ENCODE results near the gene FAM110A. TPM values are rescaled to one million over a fixed set of nuclear protein-coding genes. Genes with fewer than 3 reads are reported as not detected.
A peak's percentile ranks its signal among the peaks of the same experiment; 100 is the strongest.
"Not testable (repeated sequence)": the region's sequence is repeated elsewhere in the genome, so short reads cannot be mapped to it uniquely, and the experiment has no call there.

The FAM110A gene
- polyA plus RNA-seq (ENCODE audit: insufficient read length): 25.3 TPM

DNA sequence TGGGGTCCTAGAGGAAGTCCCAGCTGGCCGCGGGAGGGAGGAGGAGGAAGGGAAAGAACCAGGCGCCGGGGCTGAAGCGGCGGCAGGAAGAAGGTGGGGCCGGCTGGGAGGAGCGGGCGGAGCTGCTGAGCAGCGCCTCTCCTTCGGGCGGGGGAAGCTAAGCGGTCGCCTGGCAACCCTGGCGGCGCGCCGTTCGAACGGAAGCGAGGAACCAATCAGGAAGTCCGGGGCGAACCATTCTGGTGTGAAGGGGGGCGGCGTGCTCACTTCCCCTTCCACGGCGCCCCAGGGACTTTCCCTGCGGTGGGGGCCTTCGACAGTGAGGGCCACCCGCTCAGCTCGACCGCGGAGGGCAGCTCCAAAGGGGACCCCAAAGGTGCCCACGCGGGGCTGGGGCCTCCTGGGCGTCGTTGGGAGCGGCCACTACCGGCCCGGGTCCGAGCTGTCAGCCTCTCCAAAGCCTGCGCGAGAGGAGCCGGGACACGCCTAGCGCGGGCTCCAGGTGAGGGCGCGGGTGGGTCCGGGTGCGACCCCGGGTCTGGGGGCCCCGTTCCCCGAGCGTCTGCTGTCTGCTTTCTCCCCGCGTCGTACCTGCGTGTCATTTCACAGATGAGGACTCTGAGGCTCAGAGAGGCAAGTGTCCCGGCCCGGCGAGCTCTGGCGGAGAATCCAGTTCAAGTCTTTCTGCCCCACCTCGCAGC lies at the start of gene FAM110A:
Gene FAM110A, plus strand, starts transcription at position 266 of the 701 bp plus-strand sequence. CDS start 11,090 bp downstream, outside the sequence.
- DNase-seq (ENCODE audit: low read depth): peak; percentile 82

DNA sequence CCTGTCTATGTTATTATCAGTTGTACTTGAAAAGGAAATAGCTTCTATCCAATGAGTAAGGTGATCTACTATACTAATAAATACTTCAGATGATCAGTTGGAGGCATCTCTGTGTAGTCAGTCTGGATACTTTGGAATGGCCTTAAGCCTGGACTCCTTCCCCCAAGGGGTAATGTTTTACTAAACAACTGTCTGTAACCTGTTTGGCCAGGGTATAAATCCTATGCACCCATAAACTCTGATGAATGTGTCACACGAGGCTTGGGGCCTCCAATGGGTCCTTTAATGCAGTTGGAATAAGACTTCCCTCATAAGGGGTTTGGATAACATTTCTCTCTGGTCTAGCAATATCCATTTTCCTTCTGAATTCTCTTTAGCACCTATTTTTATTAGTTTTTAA lies 45.7 kb upstream of the FAM110A start:
- DNase-seq (ENCODE audit: low read depth): no peak

DNA sequence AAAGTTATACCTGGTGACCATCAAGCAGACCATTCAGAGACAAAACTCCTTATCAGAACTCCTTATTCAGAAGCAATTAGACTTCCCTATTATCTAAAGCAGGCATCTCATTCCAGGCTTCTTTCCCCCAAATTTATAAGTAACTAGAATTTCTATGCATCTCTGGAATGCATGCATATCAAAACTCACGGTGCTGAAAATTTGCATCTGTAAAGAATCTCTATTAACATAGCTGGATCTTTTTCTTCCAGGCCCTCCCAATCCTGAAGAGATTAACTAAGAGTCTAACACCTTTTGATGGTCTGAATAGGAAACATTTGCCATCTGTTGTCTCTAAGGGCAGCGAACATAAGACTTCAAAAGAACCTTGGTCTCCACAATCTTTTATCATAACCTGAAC lies 42.5 kb upstream of the FAM110A start:
- no peak for DNase-seq (ENCODE audit: low read depth)

DNA sequence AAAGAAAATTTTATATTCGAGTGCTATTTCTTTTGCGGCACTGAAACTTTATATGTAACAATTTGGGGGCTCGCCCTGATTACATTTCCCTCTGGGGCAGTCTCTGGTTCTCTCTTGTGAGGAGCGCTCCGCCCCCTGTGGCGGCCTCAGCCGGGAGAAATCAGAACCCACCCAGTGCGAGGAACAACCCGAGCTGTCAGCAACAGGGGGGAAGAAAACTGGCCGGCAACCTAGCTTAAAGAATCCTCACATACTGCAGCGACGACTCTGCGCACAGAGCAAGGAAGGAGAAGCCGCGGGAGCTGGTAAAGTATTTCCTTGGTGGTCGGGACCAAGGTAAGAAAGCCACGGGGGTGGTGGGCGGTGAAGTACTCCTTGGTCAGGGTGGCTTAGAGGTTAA lies 41.3 kb upstream of the FAM110A start:
- DNase-seq (ENCODE audit: low read depth): no peak

DNA sequence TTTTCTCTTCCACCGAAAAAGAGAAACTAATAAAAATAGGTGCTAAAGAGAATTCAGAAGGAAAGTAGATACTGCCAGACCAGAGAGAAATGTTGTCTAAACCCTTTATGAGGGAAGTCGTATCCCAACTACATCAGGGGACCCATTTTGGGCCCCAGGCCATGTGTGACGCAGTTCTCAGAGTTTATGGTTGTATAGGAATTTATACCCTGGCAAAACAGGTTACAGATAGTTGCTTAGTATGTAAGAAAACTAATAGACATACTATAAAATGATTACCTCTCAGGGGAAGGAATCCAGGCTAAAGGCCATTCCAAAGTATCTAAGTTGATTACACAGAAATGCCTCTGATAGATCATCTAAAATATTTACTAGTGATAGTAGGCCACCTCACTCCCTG lies 36.6 kb upstream of the FAM110A start:
- DNase-seq (ENCODE audit: low read depth): no peak

DNA sequence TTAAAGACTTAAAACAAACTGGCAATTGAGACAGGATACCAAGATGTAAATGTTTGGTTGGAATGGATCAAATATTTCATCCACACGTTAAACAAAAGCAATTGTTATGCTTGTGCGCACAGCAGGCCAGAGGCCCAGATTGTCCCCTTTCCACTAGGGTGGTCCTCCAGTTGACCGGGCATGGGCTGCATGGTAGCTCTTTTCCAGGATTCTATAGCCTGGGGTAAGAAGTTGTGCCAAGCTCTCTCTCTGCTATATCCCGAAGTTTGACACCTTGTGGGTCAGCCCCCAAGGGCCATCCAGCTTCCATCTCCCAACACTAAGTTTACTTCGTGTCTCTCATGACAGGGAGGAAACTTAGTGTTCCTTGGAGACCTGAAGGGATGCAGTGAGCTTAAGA lies 34.8 kb upstream of the FAM110A start:
- not testable (repeated sequence) for DNase-seq (ENCODE audit: low read depth)

DNA sequence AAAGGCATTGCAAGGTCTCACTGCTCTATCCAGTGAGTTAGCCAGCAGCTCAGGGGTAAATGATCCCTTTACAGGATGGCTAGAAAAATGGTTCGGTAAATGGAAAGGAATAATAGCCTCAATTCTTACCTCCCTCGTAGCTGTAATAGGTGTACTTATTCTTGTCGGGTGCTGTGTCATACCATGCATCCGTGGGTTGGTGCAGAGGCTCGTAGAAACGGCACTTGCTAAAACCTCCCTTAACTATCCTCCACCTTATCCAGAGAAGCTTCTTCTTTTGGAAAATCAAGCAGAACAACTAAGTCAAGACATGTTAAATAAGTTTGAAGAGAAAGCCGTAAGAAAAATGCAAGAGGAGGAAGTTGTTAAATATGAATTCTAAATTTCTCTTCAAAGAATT lies 33.5 kb upstream of the FAM110A start:
- not testable (repeated sequence) for DNase-seq (ENCODE audit: low read depth)

DNA sequence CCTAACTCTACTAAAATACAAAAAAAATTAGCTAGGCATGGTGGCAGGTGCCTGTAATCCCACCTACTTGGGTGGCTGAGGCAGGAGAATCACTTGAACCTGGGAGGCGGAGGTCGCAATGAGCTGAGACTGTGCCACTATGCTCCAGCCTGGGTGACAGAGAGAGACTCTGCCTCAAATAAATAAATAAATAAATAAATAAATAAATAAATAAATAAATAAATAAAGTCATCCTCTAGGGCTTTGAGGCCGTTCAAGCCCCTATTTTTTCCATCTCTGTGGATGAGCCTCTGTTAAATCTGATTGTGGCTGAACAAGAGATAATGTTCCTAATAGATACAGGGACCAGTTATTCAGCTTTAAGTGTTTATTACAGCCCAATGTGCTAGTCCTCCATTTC lies 31.8 kb upstream of the FAM110A start:
- no peak for DNase-seq (ENCODE audit: low read depth)

DNA sequence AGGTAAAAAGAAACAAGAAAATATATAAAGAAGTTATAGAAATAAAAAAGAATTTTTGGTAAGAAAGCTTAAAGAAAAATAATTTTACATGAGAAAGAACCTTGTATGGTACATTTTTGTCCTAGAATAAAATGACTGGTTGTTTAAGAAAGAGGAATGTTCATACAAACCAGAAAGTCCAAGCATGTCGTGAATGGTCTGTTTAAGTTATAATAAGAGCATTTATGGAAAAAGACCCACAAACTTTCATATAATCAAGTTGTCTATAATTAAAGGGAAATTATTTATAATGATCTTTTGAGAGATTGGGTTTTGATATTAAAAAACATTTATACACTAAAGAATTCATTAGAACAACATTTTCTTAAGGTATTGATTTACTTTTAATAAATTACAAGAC lies 27.8 kb upstream of the FAM110A start:
- no peak for DNase-seq (ENCODE audit: low read depth)

DNA sequence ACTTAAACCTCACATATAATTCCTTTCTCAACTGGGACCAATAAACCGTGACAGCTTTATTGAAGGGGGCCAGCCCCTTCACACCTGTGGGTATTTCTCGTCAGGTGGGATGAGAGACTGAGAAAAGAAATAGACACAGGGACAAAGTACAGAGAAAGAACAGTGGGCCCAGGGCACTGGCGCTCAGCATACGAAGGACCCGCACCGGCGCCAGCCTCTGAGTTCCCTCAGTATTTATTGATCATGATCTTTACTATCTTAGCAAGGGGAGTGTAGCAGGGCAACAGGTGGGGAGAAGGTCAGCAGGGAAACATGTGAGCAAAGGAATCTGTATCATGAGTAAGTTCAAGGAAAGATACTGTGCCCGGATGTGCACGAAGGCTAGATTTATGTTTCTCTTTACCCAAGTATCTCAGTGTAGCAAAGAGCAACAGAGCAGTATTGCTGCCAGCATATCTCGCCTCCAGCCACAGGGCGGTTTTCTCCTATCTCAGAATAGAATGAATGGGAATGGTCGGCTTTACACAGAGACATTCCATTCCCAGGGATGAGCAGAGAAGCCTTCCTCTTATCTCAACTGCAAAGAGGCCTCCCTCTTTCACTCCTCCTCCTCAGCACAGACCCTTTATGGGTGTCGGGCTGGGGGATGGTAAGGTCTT lies 21.6 kb upstream of the FAM110A start:
- not testable (repeated sequence) for DNase-seq (ENCODE audit: low read depth)

DNA sequence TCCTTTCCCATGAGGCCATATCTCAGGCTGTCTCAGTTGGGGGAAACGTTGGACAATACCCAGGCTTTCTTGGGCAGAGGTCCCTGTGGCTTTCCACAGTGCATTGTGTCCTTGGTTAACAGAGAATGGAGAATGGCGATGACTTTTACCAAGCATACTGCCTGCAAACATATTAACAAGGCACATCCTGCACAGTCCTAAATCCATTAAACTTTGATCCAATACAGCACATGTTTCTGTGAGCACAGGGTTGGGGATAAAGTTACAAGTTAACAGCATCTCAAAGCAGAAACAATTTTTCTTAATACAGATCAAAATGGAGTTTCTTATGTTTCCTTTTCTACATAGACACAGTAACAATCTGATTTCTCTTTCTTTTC lies 21.1 kb upstream of the FAM110A start:
- not testable (repeated sequence) for DNase-seq (ENCODE audit: low read depth)

DNA sequence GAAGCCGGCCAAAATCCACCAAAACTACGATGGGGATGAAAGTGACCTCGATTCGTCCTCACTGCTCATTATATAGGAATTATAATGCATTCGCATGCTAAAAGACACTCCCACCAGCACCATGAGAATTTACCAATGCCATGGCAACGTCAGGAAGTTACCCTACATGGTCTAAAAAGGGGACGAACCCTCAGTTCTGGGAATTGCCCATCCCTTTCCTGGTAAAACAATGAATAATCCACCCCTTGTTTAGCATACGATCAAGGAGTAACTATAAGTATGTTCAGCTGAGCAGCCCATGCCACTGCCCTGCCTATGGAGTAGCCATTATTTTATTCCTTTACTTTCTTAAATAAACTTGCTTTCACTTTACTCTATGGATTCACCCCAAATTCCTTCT lies 20.1 kb upstream of the FAM110A start:
- no peak for DNase-seq (ENCODE audit: low read depth)

DNA sequence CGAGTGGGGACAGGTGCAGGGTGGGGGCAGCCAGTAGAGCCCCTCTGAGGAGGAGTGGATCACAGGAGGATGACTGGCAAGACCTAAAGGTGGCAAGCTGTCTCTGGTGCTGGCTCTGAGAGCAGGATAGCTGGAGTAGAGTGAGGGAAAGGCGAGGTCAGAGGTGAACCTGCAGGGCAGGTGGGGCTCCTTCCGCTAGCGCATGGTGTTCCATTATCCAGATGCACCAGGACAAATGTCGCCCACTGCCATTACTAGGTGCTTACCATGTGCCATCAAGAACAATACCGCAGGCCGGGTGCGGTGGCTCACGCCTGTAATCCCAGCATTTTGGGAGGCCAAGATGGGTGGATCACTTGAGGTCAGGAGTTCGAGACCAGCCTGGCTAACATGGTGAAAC lies 18.3 kb upstream of the FAM110A start:
- DNase-seq (ENCODE audit: low read depth): no peak

DNA sequence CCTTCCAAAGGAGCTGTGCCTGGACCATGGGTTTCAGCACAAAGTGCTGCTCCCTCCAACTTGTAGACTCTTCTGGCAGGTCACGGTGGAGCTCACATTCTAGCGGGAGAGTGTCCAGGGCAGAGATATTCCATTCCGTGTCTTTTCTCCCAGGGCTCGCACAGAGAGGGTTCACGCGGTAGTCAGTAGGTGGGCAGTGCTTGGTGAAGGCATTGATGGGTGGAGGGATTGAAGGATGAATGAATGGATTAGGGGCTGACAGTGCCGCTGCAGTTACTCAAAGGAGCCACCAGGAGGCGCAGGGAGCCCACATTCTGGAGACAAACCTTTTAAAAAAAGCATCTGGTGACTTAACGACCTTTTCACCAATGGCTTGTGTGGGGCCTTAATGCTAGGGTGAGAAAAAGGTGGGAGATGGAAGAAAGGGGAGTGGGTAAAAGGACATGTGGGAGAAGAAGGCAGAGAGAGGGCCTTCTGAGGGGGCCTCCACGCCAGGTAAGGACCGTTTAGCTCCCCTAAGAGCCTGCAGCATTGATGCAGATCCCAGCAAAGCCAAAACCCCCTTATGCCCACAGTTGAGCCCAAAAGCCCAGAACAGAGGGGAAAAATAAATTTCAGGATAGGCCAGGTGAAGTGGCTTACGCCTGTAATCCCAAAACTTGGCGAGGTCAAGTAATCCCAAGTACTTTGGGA lies 17.5 kb upstream of the FAM110A start:
- DNase-seq (ENCODE audit: low read depth): no peak

DNA sequence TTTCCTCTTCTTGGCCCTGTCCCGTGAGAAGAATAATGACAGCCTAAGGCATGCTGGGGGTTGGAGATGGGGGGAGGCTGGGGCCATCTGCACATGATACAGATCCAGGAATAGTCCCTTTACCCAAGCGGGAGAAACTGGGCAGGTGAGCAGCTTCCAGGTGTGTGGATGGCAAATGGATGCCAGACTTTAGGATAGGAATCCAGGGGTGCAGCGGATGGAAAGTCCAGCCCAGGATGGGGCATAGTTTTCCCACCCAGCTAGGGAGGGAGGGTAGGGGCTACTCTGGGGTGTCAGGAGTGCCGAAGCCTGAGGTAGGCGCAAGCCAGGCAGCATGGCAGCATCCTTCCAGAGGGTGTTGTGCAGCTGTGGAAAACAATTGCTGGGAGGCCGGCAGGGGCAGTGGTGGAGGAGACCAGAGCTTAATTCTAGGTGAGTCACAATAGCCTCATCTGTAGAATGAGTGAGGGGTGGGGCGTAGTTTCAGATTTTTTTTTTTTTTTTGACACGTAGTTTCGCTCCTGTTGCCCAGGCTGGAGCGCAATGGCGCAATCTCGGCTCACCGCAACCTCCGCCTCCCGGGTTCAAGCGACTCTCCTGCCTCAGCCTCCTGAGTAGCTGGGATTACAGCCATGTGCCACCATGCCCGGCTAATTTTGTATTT lies 15.4 kb upstream of the FAM110A start:
- no peak for DNase-seq (ENCODE audit: low read depth)

DNA sequence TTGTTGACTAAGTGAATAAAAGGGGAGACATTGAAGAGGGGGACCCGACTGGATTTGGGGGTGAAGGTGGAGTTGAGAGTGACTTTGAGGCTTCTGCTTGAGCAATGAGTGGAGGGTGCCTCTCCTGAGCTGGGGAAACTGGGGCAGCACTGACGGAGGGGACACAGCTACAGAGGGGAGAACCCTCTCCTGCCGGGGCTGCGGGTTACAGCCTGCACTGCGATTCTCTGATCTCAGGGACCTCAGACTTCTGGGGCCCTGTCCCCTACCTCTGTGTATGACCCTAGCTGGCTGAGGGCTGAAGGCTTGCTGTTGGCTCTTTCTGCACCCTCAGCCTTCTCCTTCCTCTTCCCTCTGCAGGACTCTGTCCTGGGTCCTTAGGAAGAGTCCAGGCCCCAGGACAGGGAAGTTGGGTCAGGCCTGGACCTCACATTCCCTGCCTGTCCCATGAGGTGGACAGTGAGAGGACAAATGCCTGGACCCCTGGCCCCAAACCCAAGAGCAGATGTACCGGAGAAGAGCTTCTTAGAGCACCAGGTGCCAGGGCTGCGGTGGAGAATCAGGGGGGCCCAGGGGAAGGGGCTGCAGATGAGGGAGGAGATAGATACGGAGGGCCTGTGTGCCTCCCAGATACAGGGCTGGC lies 13.7 kb upstream of the FAM110A start:
- no peak for DNase-seq (ENCODE audit: low read depth)

DNA sequence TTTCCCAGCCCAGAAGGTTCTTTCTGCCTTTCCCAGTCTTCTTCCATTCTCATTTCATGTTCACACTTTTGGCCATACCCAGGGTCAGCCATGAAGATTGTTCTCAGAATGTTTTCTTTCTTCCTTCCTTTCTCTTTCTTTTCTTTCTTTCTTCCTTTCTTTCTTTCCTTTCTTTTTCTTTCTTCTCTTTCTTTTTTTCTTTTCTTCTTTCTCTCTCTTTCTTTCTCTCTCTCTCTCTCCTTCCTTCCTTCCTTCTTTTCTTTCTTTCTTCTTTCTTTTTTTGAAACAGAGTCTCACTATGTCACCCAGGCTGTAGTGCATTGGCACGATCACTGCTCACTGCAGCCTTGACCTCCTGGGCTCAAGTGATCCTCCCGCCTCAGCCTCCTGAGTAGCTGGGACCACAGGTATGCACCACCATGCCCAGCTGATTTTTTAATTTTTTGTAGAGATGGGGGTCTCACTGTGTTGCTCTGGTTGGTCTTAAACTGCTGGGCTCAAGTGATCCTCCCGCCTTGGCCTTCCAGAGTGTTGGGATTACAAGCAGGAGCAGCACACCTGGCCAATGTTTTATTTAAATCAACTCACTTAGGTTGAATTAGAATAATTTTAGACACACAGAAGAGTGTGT lies 13.1 kb upstream of the FAM110A start:
- no peak for DNase-seq (ENCODE audit: low read depth)

DNA sequence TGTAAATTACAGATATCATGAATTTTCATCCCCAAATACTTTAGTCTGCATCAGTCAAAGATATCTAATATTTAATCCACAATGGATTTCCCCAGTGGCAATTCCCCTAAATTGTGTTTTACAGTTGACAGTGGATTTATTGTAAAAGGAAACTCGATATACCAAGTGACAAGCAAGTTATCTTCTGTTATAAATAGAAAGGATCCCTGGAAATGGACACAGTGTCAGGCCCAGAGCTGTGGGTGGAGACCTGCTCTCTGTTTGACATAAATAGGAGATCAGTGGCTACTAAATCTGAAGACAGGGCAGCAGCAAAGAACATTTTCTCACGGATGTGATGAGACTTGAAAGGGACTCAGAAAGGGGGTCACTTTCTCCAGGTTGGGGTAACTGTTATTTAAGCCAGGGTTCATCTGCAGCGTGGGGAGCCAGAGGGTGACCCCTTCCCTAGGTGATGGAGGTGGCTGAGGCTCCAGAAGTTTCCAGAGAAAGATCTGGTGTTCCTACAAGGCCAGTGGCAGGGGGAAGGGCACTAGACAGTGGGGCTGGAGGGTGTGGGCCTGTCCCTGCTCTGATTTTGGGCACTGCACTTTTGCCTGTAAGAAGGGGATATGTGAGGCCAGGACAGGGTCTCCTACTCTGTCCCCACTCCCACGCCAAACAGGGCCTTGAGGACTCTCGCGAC lies 12.3 kb upstream of the FAM110A start:
- no peak for DNase-seq (ENCODE audit: low read depth)

DNA sequence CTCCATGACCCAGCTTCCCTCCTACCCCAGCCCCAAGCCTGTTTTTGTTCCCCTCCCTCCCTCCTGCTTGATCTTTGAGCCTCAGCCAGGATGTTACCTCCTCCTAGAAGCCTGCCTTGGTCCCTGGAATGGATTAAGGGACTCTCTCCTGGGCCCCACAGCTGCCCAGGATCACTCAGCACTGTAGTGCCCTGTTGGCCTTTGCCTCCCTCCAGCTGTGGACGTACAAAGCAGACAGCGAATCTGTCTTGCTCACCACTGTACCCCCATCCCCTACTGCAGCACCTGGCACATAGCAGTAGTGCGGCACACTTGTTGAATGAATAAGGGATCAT lies 11.8 kb upstream of the FAM110A start:
- DNase-seq (ENCODE audit: low read depth): no peak

DNA sequence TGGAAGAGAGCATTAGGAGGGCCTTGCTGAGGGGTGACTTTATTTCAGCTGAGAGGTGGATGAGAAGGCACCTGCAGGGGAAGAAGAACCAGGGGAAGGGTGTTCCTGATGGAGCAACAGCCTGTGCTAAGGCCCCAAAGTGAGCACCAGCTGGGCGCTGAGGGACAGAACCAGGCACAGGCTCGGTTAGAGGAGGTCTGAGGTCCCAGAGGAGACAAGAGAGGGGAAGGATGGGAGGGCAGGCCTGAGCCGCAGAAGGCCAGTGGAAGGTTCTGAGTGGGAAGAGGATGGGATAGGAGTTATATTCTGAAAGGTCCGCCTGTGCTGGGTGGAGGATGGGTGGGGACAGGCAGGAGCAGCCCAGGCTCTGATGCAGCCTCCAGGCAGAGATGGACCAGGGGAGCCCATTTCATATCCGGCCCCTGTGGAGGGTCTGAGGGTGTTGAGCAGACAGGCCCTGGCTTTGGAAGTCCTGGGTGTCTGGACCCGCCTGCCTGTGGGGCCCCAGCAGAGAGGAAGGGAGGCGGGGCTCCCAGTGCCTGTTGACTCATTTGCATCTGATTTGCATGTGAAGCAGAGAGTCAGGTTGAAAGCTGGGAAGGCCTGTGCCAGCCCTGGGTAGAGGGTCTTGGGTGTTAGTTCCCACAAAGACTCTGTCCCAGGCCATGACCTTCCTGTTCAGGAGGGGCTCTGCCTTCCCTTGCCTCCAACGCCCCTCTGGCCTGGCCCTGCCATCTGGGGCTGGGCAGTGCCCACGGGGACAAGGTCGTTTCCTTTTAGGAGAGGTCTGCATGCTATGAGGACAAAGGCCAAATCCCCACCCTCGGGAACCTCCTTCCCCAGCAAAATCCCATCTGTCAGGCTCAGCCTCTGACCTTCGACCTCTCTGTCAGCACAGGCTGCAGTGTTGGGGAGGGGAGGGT lies 10.6 kb upstream of the FAM110A start:
- no peak for DNase-seq (ENCODE audit: low read depth)

Data from forelimb muscle (tissue), 1 donor.